ENCODE results near the gene BBLN.

The BBLN gene

GRCh38 chr9:128145536-128145935 is 14.5 kb upstream of the BBLN start:
- no peak overlapping the region for H3K4me3 ChIP-seq (ENCODE audit: low read depth, low read length)
- no peak for DNase-seq (ENCODE audit: low read depth)

GRCh38 chr9:128145951-128146351 is 14.1 kb upstream of the BBLN start:
- DNase-seq (ENCODE audit: low read depth) = no peak
- H3K4me3 ChIP-seq (ENCODE audit: low read depth, low read length) = no peak overlapping the region
- TF ChIP-seq MYC (IDR thresholded peaks at IDR 0.05; ENCODE audit: low read depth, low read length) = no peak
- TF ChIP-seq CTCF (IDR thresholded peaks at IDR 0.05; ENCODE audit: low read depth, low read length) = no peak
- TF ChIP-seq MAX (IDR thresholded peaks at IDR 0.05; ENCODE audit: low read depth, low read length) = no peak

More at GRCh38 chr9:128145536-128145935, 14.5 kb upstream of the BBLN start:
- TF ChIP-seq POLR2A (IDR thresholded peaks at IDR 0.05; ENCODE audit: extremely low read depth, insufficient read length) (no peak), MAX (IDR thresholded peaks at IDR 0.05; ENCODE audit: low read depth, low read length) (no peak)

- TF ChIP-seq CTCF (IDR thresholded peaks at IDR 0.05; ENCODE audit: low read depth, low read length) (no peak), MAX (IDR thresholded peaks at IDR 0.05; ENCODE audit: low read depth, low read length) (no peak), MYC (IDR thresholded peaks at IDR 0.05; ENCODE audit: low read depth, low read length) (no peak), POLR2A (IDR thresholded peaks at IDR 0.05; ENCODE audit: extremely low read depth, insufficient read length) (no peak)
- no peak overlapping the region for H3K4me3 ChIP-seq (ENCODE audit: low read depth, low read length)
- DNase-seq (ENCODE audit: low read depth) = no peak
Measured at GRCh38 chr9:128146591-128147120, 13.4 kb upstream of the BBLN start.

GRCh38 chr9:128148509-128149000 is 11.5 kb upstream of the BBLN start:
- DNase-seq (ENCODE audit: low read depth) = no peak
- no peak for TF ChIP-seq MAX (IDR thresholded peaks at IDR 0.05; ENCODE audit: low read depth, low read length)

GRCh38 chr9:128149001-128149701 is 10.9 kb upstream of the BBLN start, which contains the start of gene LCN2:
TSS of gene LCN2 (plus strand) at chr9:128149453. CDS start at chr9:128149526, 73 bp downstream.
- no peak within 1 kb of the TSS for H3K4me3 ChIP-seq (ENCODE audit: low read depth, low read length)
- TF ChIP-seq POLR2A (IDR thresholded peaks at IDR 0.05; ENCODE audit: extremely low read depth, insufficient read length) (no peak), MYC (IDR thresholded peaks at IDR 0.05; ENCODE audit: low read depth, low read length) (no peak)
- DNase-seq (ENCODE audit: low read depth) = no peak

More at GRCh38 chr9:128148509-128149000, 11.5 kb upstream of the BBLN start:
- no peak overlapping the region for H3K4me3 ChIP-seq (ENCODE audit: low read depth, low read length)

GRCh38 chr9:128149951-128150593 is 10.0 kb upstream of the BBLN start:
- DNase-seq (ENCODE audit: low read depth) = no peak
- TF ChIP-seq CTCF (IDR thresholded peaks at IDR 0.05; ENCODE audit: low read depth, low read length) (no peak), MAX (IDR thresholded peaks at IDR 0.05; ENCODE audit: low read depth, low read length) (no peak), MYC (IDR thresholded peaks at IDR 0.05; ENCODE audit: low read depth, low read length) (no peak), POLR2A (IDR thresholded peaks at IDR 0.05; ENCODE audit: extremely low read depth, insufficient read length) (no peak)
- H3K4me3 ChIP-seq (ENCODE audit: low read depth, low read length) = no peak overlapping the region

- TF ChIP-seq CTCF (IDR thresholded peaks at IDR 0.05; ENCODE audit: low read depth, low read length) (peak; percentile 65), POLR2A (IDR thresholded peaks at IDR 0.05; ENCODE audit: extremely low read depth, insufficient read length) (no peak)
- no peak overlapping the region for H3K4me3 ChIP-seq (ENCODE audit: low read depth, low read length)
- peak; percentile 43 for DNase-seq (ENCODE audit: low read depth)
Measured at GRCh38 chr9:128150594-128151308, 9.3 kb upstream of the BBLN start.

All from NB4 (cell line).